Measurements from ENCODE around the gene PON2.
"Not testable (repeated sequence)": the region's sequence is repeated elsewhere in the genome, so short reads cannot be mapped to it uniquely, and the experiment has no call there.

Gene PON2

DNA sequence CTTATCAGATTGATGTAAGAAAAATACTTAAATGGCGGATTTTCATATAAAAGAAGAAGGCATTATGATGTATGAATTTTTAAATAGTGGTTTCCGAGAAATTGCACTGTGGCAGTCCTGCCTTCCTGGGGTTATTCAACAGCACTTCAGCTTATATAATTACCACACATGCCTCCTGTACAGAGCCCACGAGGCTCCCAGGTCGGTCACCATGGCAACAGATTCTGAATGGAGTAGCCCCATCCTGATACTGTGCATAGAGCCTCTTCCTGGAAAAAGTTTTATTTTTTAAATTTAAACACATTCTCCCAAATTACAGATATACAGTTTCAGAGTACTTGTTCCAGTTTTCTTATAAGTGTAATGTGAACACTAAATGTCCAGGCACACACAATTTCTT is 35.0 kb upstream of the PON2 start:
- no peak for DNase-seq (ENCODE audit: low spot score)
- TF ChIP-seq, protein P1, sequence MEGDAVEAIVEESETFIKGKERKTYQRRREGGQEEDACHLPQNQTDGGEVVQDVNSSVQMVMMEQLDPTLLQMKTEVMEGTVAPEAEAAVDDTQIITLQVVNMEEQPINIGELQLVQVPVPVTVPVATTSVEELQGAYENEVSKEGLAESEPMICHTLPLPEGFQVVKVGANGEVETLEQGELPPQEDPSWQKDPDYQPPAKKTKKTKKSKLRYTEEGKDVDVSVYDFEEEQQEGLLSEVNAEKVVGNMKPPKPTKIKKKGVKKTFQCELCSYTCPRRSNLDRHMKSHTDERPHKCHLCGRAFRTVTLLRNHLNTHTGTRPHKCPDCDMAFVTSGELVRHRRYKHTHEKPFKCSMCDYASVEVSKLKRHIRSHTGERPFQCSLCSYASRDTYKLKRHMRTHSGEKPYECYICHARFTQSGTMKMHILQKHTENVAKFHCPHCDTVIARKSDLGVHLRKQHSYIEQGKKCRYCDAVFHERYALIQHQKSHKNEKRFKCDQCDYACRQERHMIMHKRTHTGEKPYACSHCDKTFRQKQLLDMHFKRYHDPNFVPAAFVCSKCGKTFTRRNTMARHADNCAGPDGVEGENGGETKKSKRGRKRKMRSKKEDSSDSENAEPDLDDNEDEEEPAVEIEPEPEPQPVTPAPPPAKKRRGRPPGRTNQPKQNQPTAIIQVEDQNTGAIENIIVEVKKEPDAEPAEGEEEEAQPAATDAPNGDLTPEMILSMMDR (IDR thresholded peaks at IDR 0.05; ENCODE audit: extremely low read depth, insufficient read depth, missing control alignments) = no peak
- in situ Hi-C loops (cut with MboI; ENCODE audit: low pct_unique_long_range_greater_than_20kb, low sequenced_read_pairs, unreplicated experiment) = no loop called here

DNA sequence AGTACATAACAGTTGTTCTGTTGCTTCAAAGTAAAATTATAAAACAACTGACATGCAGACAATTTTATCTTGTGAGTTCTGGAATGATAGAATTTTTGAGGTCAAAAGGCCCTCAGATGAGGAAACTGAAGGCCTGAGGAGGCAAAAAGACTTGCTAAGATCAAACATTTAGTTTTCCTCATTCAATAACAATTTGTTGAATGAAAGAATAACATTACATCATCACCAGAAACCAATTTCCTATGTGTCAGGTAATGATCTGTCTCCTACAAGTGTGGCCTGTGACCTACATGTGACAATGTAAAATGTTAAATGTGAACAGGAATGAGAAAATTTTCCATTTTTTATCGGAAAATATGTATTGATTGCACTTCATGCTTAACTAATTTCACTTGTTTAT is 34.4 kb upstream of the PON2 start:
- TF ChIP-seq, protein P1 (IDR thresholded peaks at IDR 0.05; ENCODE audit: extremely low read depth, insufficient read depth, missing control alignments) = no peak
- in situ Hi-C loops (cut with MboI; ENCODE audit: low pct_unique_long_range_greater_than_20kb, low sequenced_read_pairs, unreplicated experiment) = no loop called here
- no peak for DNase-seq (ENCODE audit: low spot score)

DNA sequence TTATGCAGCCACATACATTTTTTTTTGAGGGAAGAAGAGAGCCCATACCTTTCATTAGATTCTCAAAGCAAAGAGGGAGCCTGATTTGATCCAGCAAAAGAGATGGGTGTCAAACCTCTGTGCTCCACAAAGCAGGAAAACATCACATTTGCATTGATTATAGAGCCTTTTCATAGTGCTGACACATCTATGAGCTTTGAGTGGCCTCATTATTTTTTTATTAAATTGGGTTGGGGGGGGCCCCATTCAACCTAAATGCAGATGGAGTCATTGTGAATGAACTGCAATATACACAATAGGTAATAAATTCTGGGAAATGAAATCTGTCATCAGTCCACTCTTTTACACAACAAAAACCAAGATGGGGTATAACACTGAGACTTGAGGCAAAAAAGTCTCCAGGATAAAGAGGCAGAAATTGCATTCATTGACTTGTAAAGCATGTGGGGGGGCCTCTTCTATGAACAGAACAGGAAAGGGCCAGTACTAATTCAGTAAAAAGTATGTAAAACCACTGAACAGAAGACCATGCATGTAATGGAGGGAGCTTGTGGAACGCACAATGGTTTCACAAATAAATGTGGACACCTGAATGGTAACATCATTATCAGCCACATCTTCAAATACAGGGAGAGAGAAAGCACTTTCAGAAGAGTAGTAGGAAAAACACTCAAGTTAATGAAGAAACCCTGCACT is 33.2 kb upstream of the PON2 start:
- DNase-seq (ENCODE audit: low spot score) = no peak
- TF ChIP-seq, protein P1 (IDR thresholded peaks at IDR 0.05; ENCODE audit: extremely low read depth, insufficient read depth, missing control alignments) = no peak
- in situ Hi-C loops (cut with MboI; ENCODE audit: low pct_unique_long_range_greater_than_20kb, low sequenced_read_pairs, unreplicated experiment) = no loop called here

DNA sequence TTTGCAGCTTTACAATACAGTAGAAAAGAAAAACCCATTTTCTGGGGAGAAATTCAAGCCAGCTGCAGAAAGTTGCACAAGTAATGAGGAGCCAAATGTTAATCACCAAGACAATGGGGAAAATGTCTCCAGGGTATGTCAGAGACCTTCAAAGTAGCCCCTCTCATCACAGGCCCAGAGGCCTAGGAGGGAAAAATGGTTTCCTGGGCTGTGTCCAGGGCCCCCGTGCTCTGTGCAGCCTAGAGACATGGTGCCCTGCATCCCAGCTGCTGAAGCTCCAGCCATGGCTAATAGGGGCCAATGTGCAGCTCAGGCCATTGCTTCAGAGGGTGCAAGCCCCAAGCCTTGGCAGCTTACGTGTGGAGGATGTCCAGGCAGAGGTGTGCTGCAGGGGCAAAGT is 25.8 kb upstream of the PON2 start:
- DNase-seq (ENCODE audit: low spot score); in situ Hi-C loops (cut with MboI; ENCODE audit: low pct_unique_long_range_greater_than_20kb, low sequenced_read_pairs, unreplicated experiment): not testable (repeated sequence)

DNA sequence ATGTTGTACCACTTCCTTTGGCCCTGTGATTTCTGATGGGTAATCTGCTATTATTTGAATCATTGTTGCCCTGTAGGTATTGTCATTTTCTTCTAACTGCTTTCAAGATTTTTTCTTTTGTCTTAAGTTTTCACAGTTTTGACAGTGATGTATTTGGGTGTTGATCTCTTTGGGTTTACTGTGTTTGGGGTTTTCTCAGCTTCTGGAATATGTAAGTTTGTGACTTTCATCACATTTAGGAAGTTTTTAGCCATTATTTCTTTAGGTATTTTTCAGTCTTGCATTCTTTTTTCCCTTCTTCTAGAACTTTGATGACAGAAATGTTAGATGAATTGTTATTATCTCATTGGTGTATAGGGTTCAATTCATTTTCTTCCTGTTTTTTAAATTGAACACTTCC is 23.1 kb upstream of the PON2 start:
- DNase-seq (ENCODE audit: low spot score) = no peak
- TF ChIP-seq, protein P1 (IDR thresholded peaks at IDR 0.05; ENCODE audit: extremely low read depth, insufficient read depth, missing control alignments) = no peak
- in situ Hi-C loops (cut with MboI; ENCODE audit: low pct_unique_long_range_greater_than_20kb, low sequenced_read_pairs, unreplicated experiment) = no loop called here

DNA sequence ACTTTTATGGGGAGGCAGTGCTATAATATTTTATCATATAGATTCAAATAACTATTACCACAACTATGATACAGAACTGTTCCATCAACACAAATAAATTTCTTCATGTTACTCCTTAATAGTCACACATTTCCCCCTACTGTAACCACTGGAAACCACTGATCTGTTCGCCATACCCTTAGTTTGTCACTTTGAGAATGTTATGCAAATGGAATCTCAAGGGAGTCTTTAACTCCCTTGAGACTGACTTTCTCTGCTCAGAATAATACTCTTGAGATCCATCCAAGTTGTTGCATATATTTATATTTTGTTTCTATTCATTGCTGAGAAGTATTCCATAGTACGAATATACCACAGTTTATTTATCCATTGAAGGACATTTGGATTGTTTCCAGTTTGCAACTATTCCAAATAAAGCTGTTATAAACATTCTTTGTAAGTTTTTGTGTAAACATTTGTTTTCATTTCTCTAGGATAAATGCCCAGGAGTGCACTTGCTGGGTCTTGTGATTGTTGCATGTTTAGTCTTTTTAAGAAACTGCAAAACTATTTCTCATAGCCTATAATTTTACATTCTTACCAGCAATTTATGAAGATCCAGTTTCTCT is 19.7 kb upstream of the PON2 start:
- no peak for DNase-seq (ENCODE audit: low spot score)
- TF ChIP-seq, protein P1 (IDR thresholded peaks at IDR 0.05; ENCODE audit: extremely low read depth, insufficient read depth, missing control alignments) = no peak
- in situ Hi-C loops (cut with MboI; ENCODE audit: low pct_unique_long_range_greater_than_20kb, low sequenced_read_pairs, unreplicated experiment) = no loop called here

DNA sequence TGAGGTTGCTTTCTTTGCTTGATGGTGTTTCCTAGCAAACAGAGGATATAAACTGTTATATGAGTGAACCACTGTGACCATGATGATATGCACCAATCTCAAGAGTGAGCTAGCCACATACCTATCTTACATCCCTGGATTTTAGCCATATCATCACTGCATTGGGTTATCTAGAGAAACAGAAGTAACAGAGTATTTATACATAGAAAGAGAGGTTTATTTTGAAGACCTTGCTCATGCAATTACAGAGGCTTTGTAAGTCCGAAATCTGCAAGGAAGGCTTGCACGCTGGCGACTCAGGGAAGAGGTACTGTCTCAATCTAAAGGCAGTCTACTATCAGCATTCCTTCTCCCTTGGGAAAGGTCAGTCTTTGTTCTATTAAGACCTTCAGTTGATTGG is 11.8 kb upstream of the PON2 start:
- in situ Hi-C loops (cut with MboI; ENCODE audit: low pct_unique_long_range_greater_than_20kb, low sequenced_read_pairs, unreplicated experiment) = no loop called here
- TF ChIP-seq, protein P1 (IDR thresholded peaks at IDR 0.05; ENCODE audit: extremely low read depth, insufficient read depth, missing control alignments) = no peak
- no peak for DNase-seq (ENCODE audit: low spot score)
